Fibroblast of lung (primary cell): ENCODE measurements around the gene LYZL6.

Experiments
- EZH2 ChIP-seq: IDR thresholded peaks from 2 replicates; pipeline ENCODE4 v1.5.1; 2012; ENCODE audit warnings: low read length, control low read depth, mild to moderate bottlenecking; ENCODE audit errors: missing control alignments
- TF ChIP-seq, protein P1 (sequence below), 2 donors: IDR thresholded peaks in 1 of 2; conservative IDR thresholded peaks in 1 of 2; 1 replicate in 1 of 2; 2 replicates in 1 of 2; pipeline ENCODE4 v1.5.1; 2011 to 2012; ENCODE audit warnings: low read length in 2 of 2, control low read depth in 1 of 2, inconsistent platforms in 1 of 2, low read depth in 1 of 2, mild to moderate bottlenecking in 1 of 2

GRCh38 chr17:35968520-35969054 lies 25.1 kb upstream of the LYZL6 start:
- TF ChIP-seq, protein P1, sequence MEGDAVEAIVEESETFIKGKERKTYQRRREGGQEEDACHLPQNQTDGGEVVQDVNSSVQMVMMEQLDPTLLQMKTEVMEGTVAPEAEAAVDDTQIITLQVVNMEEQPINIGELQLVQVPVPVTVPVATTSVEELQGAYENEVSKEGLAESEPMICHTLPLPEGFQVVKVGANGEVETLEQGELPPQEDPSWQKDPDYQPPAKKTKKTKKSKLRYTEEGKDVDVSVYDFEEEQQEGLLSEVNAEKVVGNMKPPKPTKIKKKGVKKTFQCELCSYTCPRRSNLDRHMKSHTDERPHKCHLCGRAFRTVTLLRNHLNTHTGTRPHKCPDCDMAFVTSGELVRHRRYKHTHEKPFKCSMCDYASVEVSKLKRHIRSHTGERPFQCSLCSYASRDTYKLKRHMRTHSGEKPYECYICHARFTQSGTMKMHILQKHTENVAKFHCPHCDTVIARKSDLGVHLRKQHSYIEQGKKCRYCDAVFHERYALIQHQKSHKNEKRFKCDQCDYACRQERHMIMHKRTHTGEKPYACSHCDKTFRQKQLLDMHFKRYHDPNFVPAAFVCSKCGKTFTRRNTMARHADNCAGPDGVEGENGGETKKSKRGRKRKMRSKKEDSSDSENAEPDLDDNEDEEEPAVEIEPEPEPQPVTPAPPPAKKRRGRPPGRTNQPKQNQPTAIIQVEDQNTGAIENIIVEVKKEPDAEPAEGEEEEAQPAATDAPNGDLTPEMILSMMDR (conservative IDR thresholded peaks at IDR 0.05 in 1 of 2, IDR thresholded peaks at IDR 0.05 in 1 of 2; ENCODE audit: low read depth in 1 of 2, low read length in 2 of 2): no peak
- no peak for TF ChIP-seq EZH2
